Esophagus muscularis mucosa (tissue), 4 donors: ENCODE data around the gene SAMD9L.

Experiments
- CTCF ChIP-seq, 3 experiments: fragments of 200-600 bp in 2 of 3; fragments of 450-650 bp in 1 of 3; sonication (generic) in 2 of 3; IDR thresholded peaks; one replicate each; pipeline ENCODE4 v1.5.1; 2017 to 2019; ENCODE audit warnings: antibody characterized with exemption in 3 of 3, mild to moderate bottlenecking in 2 of 3, moderate library complexity in 1 of 3
- EP300 ChIP-seq: sonication (generic); formaldehyde crosslinking; IDR thresholded peaks from one replicate; pipeline ENCODE4 v1.6.1; 2017; ENCODE audit warnings: antibody characterized with exemption
- POLR2A ChIP-seq: fragments of 450-650 bp; IDR thresholded peaks from one replicate; pipeline ENCODE4 v1.6.1; 2017; ENCODE audit warnings: antibody characterized with exemption, moderate library complexity, mild to moderate bottlenecking, low read depth

GRCh38 chr7:93142127-93142526, 6.1 kb downstream of the SAMD9L start:
- TF ChIP-seq CTCF (IDR thresholded peaks at IDR 0.05) = no peak
- no peak for TF ChIP-seq EP300
- TF ChIP-seq POLR2A = no peak
